SK-N-SH (cell line): ENCODE measurements around the gene FLRT2. TPM values are rescaled to one million over a fixed set of nuclear protein-coding genes. Genes with fewer than 3 reads are reported as not detected.

ENCODE experiments used
- CTCF ChIA-PET: fragments of 300-600, 350-600 bp; formaldehyde crosslinking; extraction: SDS; loops from one replicate; lab custom pipeline; 2021; lab: Yijun Ruan, JAX
- POLR2A ChIA-PET: fragments of 350-600 bp; sonication (Branson Sonifier 250); formaldehyde crosslinking; extraction: SDS; loops from one replicate; lab custom pipeline; 2020; ENCODE audit warnings: antibody characterized with exemption, inconsistent platforms; lab: Yijun Ruan, JAX
- DNase-seq: peaks from one replicate; pipeline ENCODE4 v3.0.0; 2012
- H2AFZ ChIP-seq: fragments of 200-600 bp; sonication (generic); 2 replicates; pipeline ENCODE4 v1.8.1; 2016; ENCODE audit warnings: antibody characterized with exemption, mild to moderate bottlenecking, low read depth
- H3F3A ChIP-seq: fragments of 200-600 bp; sonication (generic); replicated peaks from 2 replicates; pipeline ENCODE3; 2016; ENCODE audit warnings: antibody characterized with exemption, mild to moderate bottlenecking; ENCODE audit not compliant: insufficient read depth
- H3K27ac ChIP-seq, 2 experiments: fragments of 200-500 bp in 1 of 2; fragments of 200-600 bp in 1 of 2; sonication (Bioruptor generic) in 1 of 2; sonication (generic), shearing (Covaris generic) in 1 of 2; 2 replicates each; pipeline versions ENCODE4 v1.5.1 to v1.6.1; 2014 to 2016; ENCODE audit warnings: low read depth in 2 of 2, inconsistent platforms in 1 of 2, low read length in 1 of 2, mild to moderate bottlenecking in 1 of 2, mixed read lengths in 1 of 2
- H3K27me3 ChIP-seq: fragments of 200-600 bp; sonication (generic), shearing (Covaris generic); 2 replicates; pipeline ENCODE4 v1.6.1; 2016; ENCODE audit warnings: mixed run types; ENCODE audit not compliant: insufficient read depth
- H3K36me3 ChIP-seq, 2 experiments: fragments of 200-500 bp in 1 of 2; fragments of 200-600 bp in 1 of 2; sonication (Bioruptor generic) in 1 of 2; sonication (generic) in 1 of 2; replicated peaks in 1 of 2; 2 replicates each; pipeline versions ENCODE3 to v1.5.1; 2014 to 2016; ENCODE audit warnings: low read length in 1 of 2, mild to moderate bottlenecking in 1 of 2; ENCODE audit not compliant: insufficient read depth in 2 of 2, control insufficient read depth in 1 of 2
- H3K4me1 ChIP-seq, 2 experiments: fragments of 200-500 bp in 1 of 2; fragments of 200-600 bp in 1 of 2; sonication (Bioruptor generic) in 1 of 2; sonication (generic), shearing (Covaris generic) in 1 of 2; 2 replicates each; pipeline versions ENCODE4 v1.5.1 to v1.6.1; 2014 to 2016; ENCODE audit warnings: low read depth in 1 of 2, low read length in 1 of 2, mixed run types in 1 of 2; ENCODE audit not compliant: insufficient read depth in 2 of 2, control insufficient read depth in 1 of 2
- H3K4me2 ChIP-seq: fragments of 200-600 bp; sonication (generic), shearing (Covaris generic); 2 replicates; pipeline ENCODE4 v1.6.1; 2017; ENCODE audit warnings: mixed run types
- H3K4me3 ChIP-seq, 2 experiments: fragments of 200-500 bp in 1 of 2; fragments of 200-600 bp in 1 of 2; sonication (Bioruptor generic) in 1 of 2; sonication (generic), shearing (Covaris generic) in 1 of 2; 2 replicates each; pipeline versions ENCODE4 v1.5.1 to v1.8.1; 2014 to 2016; ENCODE audit warnings: low read depth in 2 of 2, inconsistent platforms in 1 of 2, low read length in 1 of 2, mild to moderate bottlenecking in 1 of 2, mixed read lengths in 1 of 2, moderate library complexity in 1 of 2
- H3K79me2 ChIP-seq: fragments of 200-600 bp; sonication (generic); 2 replicates; pipeline ENCODE4 v1.8.1; 2017; ENCODE audit warnings: mild to moderate bottlenecking; ENCODE audit not compliant: insufficient read depth
- H3K9ac ChIP-seq: fragments of 200-600 bp; sonication (generic); 2 replicates; pipeline ENCODE4 v1.6.1; 2017; ENCODE audit warnings: mixed run types
- H3K9me2 ChIP-seq: fragments of 200-600 bp; sonication (generic); 2 replicates; pipeline ENCODE4 v1.6.1; 2017; ENCODE audit warnings: mixed run types
- H3K9me3 ChIP-seq: fragments of 200-600 bp; sonication (generic); 2 replicates; pipeline ENCODE4 v1.6.1; 2017; ENCODE audit warnings: mixed run types, mild to moderate bottlenecking, moderate library complexity
- H4K20me1 ChIP-seq: fragments of 200-600 bp; sonication (generic); 2 replicates; pipeline ENCODE4 v1.6.1; 2017; ENCODE audit warnings: mild to moderate bottlenecking, mixed run types; ENCODE audit not compliant: insufficient read depth
- CHD2 ChIP-seq: fragments of 150-350 bp; IDR thresholded peaks from 2 replicates; pipeline ENCODE4 v1.6.1; 2018; ENCODE audit warnings: low read length; ENCODE audit not compliant: partially characterized antibody
- ELF1 ChIP-seq: IDR thresholded peaks from 2 replicates; pipeline ENCODE4 v1.4.0; 2012
- EZH2phosphoT487 ChIP-seq: fragments of 200-600 bp; sonication (generic); IDR thresholded peaks from 2 replicates; pipeline ENCODE4 v1.6.1; 2017; ENCODE audit warnings: low read depth, mixed run types, mild to moderate bottlenecking, antibody characterized with exemption, moderate library complexity, borderline replicate concordance
- FOSL2 ChIP-seq: IDR thresholded peaks from 2 replicates; pipeline ENCODE4 v1.4.0; 2012; ENCODE audit warnings: low read depth, mild to moderate bottlenecking, moderate library complexity, borderline replicate concordance
- GABPA ChIP-seq: IDR thresholded peaks from 2 replicates; pipeline ENCODE4 v1.4.0; 2012; ENCODE audit warnings: low read depth, mild to moderate bottlenecking
- GATA2 ChIP-seq: sonication (generic); formaldehyde crosslinking; IDR thresholded peaks from 2 replicates; pipeline ENCODE4 v1.5.0; 2020; ENCODE audit warnings: mild to moderate bottlenecking, missing genetic modification reagents
- JUND ChIP-seq: IDR thresholded peaks from 2 replicates; pipeline ENCODE4 v1.4.0; 2012
- MEF2A ChIP-seq: IDR thresholded peaks from 2 replicates; pipeline ENCODE4 v1.4.0; 2012; ENCODE audit warnings: low read depth, borderline replicate concordance
- NFIC ChIP-seq: IDR thresholded peaks from 2 replicates; pipeline ENCODE4 v1.4.0; 2012; ENCODE audit warnings: borderline replicate concordance
- NRF1 ChIP-seq: IDR thresholded peaks from 2 replicates; pipeline ENCODE4 v1.6.1; 2012; ENCODE audit warnings: low read depth, mild to moderate bottlenecking, low read length
- POLR2AphosphoS5 ChIP-seq: IDR thresholded peaks from 2 replicates; pipeline ENCODE4 v1.6.1; 2012; ENCODE audit warnings: low read depth, low read length
- RAD21 ChIP-seq: IDR thresholded peaks from 2 replicates; pipeline ENCODE4 v1.6.1; 2012; ENCODE audit warnings: mild to moderate bottlenecking, low read length
- RCOR1 ChIP-seq: fragments of 150-350 bp; IDR thresholded peaks from 2 replicates; pipeline ENCODE4 v1.6.1; 2017; ENCODE audit warnings: antibody characterized with exemption, low read length
- RXRA ChIP-seq: IDR thresholded peaks from 2 replicates; pipeline ENCODE4 v1.4.0; 2012; ENCODE audit warnings: low read depth, mild to moderate bottlenecking, borderline replicate concordance
- SIN3A ChIP-seq: IDR thresholded peaks from 2 replicates; pipeline ENCODE4 v1.6.1; 2012; ENCODE audit warnings: low read depth, mild to moderate bottlenecking, low read length, moderate library complexity, borderline replicate concordance
- SMC3 ChIP-seq: IDR thresholded peaks from 2 replicates; pipeline ENCODE4 v1.6.1; 2012; ENCODE audit warnings: low read depth, low read length, improper control_type of control experiment
- USF1 ChIP-seq: IDR thresholded peaks from 2 replicates; pipeline ENCODE4 v1.4.0; 2012; ENCODE audit warnings: low read depth, borderline replicate concordance
- YY1 ChIP-seq: IDR thresholded peaks from 2 replicates; pipeline ENCODE4 v1.4.0; 2012; ENCODE audit warnings: low read depth, mild to moderate bottlenecking
- WGBS: methylation state at CpG from one replicate; pipeline ENCODE4 v1.1.6; 2017; ENCODE audit warnings: low lambda C conversion rate; 5-methylcytosine and 5-hydroxymethylcytosine counted together
- polyA plus RNA-seq, 3 experiments: library from polyadenylated mRNA; depleted of rRNA; stranded (reverse); fragments of >200 nt; gene quantifications; 2 replicates each; pipeline ENCODE4 v1.2.3, GENCODE V29; 2012

Gene FLRT2
- polyA plus RNA-seq, 1 of the 3 experiments (the other 2 are of a cell fraction): 10.8 TPM

- H2AFZ ChIP-seq: no peak overlapping the region
- H3K9me2 ChIP-seq: no peaks in the 10 kb centered on the region
- ChIA-PET CTCF (no interaction called here), POLR2A (no interaction called here)
- H3K4me2 ChIP-seq: no peak overlapping the region
- H3K27me3 ChIP-seq: no peaks in the 10 kb centered on the region
- 63% methylated on average over 5 of the region's 5 CpGs for WGBS
- peaks cover 0 to 8% of the 10 kb centered on the region in 2 experiments; a peak in 1 of 4 replicates for H3K4me1 ChIP-seq
- H3K36me3 ChIP-seq: peaks cover 0 to 15% of the 10 kb centered on the region in 2 experiments
- no peaks in the 10 kb centered on the region for H4K20me1 ChIP-seq
- H3F3A ChIP-seq: peaks cover 2% of the 10 kb centered on the region
- no peak for DNase-seq
- TF ChIP-seq CHD2: no peak
- TF ChIP-seq NFIC: no peak
- TF ChIP-seq NRF1: no peak
- no peak for TF ChIP-seq EZH2phosphoT487
- TF ChIP-seq MEF2A: no peak
- no peak for TF ChIP-seq JUND
- no peak for TF ChIP-seq RXRA
- no peak for TF ChIP-seq USF1
- TF ChIP-seq FOSL2: no peak
- no peak overlapping the region for H3K4me3 ChIP-seq
- no peaks in the 10 kb centered on the region for H3K9me3 ChIP-seq
- H3K27ac ChIP-seq: no peak overlapping the region
- H3K79me2 ChIP-seq: peaks cover 17% of the 10 kb centered on the region; the same call in 1 of the 2 replicates
- no peak overlapping the region for H3K9ac ChIP-seq
These were observed 86.5 kb downstream of the FLRT2 start for GRCh38 chr14:85616386-85616885.

GRCh38 chr14:85616886-85617285 lies 86.9 kb downstream of the FLRT2 start:
- no peak for DNase-seq
- Histone ChIP-seq H3K79me2 (peaks cover 14% of the 10 kb centered on the region; the same call in 1 of the 2 replicates), H3K27me3 (no peaks in the 10 kb centered on the region), H2AFZ (no peak overlapping the region), H3K4me2 (no peak overlapping the region), H3K9ac (no peak overlapping the region), H3K4me3 (no peak overlapping the region), H3K27ac (no peak overlapping the region), H3K9me2 (no peaks in the 10 kb centered on the region), H4K20me1 (no peaks in the 10 kb centered on the region), H3K9me3 (no peaks in the 10 kb centered on the region), H3K4me1 (peaks cover 0 to 8% of the 10 kb centered on the region in 2 experiments; a peak in 1 of 4 replicates), H3K36me3 (peaks cover 2 to 19% of the 10 kb centered on the region in 2 experiments), H3F3A (no peaks in the 10 kb centered on the region)
- TF ChIP-seq CHD2 (no peak), JUND (no peak), ELF1 (no peak), NFIC (no peak), SMC3 (no peak), GABPA (no peak), YY1 (no peak), RAD21 (no peak), MEF2A (no peak), SIN3A (no peak), RCOR1 (no peak), FOSL2 (no peak), GATA2 (CRISPR knock-in tag) (no peak), POLR2AphosphoS5 (no peak), RXRA (no peak)
- CTCF ChIA-PET: no interaction called here
- POLR2A ChIA-PET: no interaction called here
- 45% methylated on average over 2 of the region's 2 CpGs for WGBS
